ENCODE measurements around the gene MED12L.

Gene MED12L

GRCh38 chr3:151483488-151483887 lies 398.0 kb downstream of the MED12L start:
- TF ChIP-seq FOXP2 (optimal IDR thresholded peaks at IDR 0.05; ENCODE audit: borderline replicate concordance, extremely low read depth, extremely low read length, insufficient read depth) (no peak), REST (IDR thresholded peaks at IDR 0.05; ENCODE audit: insufficient read depth in 1 of 2, low read depth in 2 of 2, low read length in 2 of 2) (no peak), SIN3A (IDR thresholded peaks at IDR 0.05; ENCODE audit: borderline replicate concordance, insufficient read depth, low read length) (no peak), POLR2AphosphoS5 (IDR thresholded peaks at IDR 0.05; ENCODE audit: low read depth, low read length) (no peak), TAF1 (IDR thresholded peaks at IDR 0.05; ENCODE audit: borderline replicate concordance, insufficient read depth, low read length) (no peak)

- no peak for TF ChIP-seq POLR2AphosphoS5 (IDR thresholded peaks at IDR 0.05; ENCODE audit: low read depth, low read length)
These were observed 398.6 kb downstream of the MED12L start for GRCh38 chr3:151483961-151484520.
